ENCODE data around the gene PIK3C2A. TPM values are rescaled to one million over a fixed set of nuclear protein-coding genes. Genes with fewer than 3 reads are reported as not detected.

PIK3C2A gene
- total RNA-seq, 1 donor from 2014 or later, result 96.0 TPM

DNA sequence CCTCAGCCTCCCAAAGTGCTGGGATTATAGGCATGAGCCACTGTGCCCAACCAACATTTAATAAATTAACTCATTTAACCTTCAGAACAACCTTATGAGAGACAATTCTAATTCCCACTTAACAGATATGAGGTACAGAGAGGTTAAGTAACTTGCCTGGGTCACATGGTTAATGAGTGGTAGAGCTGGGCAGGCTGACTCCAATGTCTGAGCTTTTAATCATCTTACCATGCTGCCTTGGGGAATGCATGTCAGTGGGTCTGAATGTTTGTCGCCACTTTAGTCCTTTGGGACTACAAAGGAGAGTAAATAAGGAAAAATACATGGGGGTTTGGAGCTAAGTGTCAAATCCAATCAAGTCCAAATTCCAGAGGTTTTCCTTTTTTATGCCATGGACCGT, 11.2 kb upstream of the PIK3C2A start:
- DNase-seq (ENCODE audit: low spot score, unreplicated experiment), result no peak
- TF ChIP-seq CTCF (IDR thresholded peaks at IDR 0.05; ENCODE audit: unreplicated experiment), result no peak
- Mint-ChIP-seq H3K36me3 (ENCODE audit: insufficient read depth) (peaks cover 6% of the 10 kb centered on the region), H3K4me1 (ENCODE audit: low read depth) (peaks cover 2% of the 10 kb centered on the region), H3K9me3 (ENCODE audit: low read depth) (peaks cover 3% of the 10 kb centered on the region), H3K4me3 (ENCODE audit: low read depth) (no peak overlapping the region), H3K27me3 (no peaks in the 10 kb centered on the region), H3K27ac (no peak overlapping the region)

DNA sequence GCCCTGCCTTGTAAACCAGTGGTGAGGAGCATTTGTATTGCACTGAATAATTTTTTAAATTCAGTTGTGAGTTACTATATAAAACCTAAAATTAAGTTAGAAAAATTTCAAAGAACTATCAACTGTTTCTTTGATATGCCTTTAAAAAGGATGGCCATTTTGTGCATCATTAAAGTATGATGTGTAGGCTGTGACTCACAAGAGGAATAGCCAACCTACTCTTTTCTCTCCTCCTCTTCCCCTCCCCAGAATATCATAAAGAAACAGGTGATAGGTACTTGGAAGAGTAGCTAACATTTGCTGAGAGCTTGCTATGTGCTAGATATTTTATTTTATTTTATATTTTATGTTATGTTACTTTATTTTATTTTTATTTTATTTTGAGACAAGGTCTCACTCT, 10.6 kb upstream of the PIK3C2A start:
- no peak overlapping the region for H3K27ac Mint-ChIP-seq
- DNase-seq (ENCODE audit: low spot score, unreplicated experiment), result no peak
- no peak overlapping the region for H3K4me3 Mint-ChIP-seq (ENCODE audit: low read depth)
- TF ChIP-seq CTCF (IDR thresholded peaks at IDR 0.05; ENCODE audit: unreplicated experiment), result no peak
- H3K36me3 Mint-ChIP-seq (ENCODE audit: insufficient read depth), result peaks cover 10% of the 10 kb centered on the region
- H3K27me3 Mint-ChIP-seq, result no peaks in the 10 kb centered on the region
- peaks cover 2% of the 10 kb centered on the region for H3K4me1 Mint-ChIP-seq (ENCODE audit: low read depth)
- peaks cover 3% of the 10 kb centered on the region for H3K9me3 Mint-ChIP-seq (ENCODE audit: low read depth)

DNA sequence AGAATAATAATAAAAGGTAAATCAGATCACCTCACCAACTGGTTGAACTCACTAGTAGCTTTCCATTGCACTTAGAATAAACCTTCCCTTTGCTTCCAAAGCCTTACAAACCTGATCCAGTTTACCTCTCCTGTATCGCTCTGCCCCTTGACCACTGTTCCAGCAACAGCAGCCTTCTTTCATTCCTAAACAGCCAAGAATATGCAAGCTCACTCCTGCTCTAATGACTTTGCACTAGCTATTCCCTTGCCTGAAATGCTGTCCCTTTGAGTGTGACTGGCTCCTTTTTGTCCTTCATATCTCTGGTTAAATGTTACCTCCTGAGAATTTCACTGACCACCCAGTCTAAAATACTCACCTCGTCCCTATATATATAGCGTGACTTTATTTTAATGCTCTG, 9.6 kb upstream of the PIK3C2A start:
- H3K4me1 Mint-ChIP-seq (ENCODE audit: low read depth), result peaks cover 4% of the 10 kb centered on the region
- H3K27me3 Mint-ChIP-seq, result no peaks in the 10 kb centered on the region
- H3K36me3 Mint-ChIP-seq (ENCODE audit: insufficient read depth), result peaks cover 16% of the 10 kb centered on the region
- H3K4me3 Mint-ChIP-seq (ENCODE audit: low read depth), result no peak overlapping the region
- peaks cover 9% of the 10 kb centered on the region for H3K9me3 Mint-ChIP-seq (ENCODE audit: low read depth)
- H3K27ac Mint-ChIP-seq, result no peak overlapping the region
- no peak for TF ChIP-seq CTCF (IDR thresholded peaks at IDR 0.05; ENCODE audit: unreplicated experiment)
- no peak for DNase-seq (ENCODE audit: low spot score, unreplicated experiment)

DNA sequence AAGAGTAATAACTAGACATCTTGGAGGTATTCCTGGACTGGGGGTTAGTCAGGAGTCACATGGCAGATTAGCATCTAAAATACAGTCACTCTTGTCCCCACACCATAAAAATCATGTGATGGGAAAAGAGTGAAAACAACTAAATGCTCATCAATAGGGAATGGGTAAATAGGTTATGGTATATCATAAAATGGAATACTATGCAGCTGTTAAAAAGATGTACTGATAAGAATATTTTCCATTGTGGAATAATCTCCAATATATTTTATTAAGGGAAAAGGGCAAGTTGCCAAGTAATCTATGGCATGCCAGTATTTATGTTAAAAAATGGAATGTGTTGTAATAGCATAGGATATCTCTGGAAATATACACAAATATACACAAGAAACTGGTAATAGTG, 6.6 kb upstream of the PIK3C2A start:
- Mint-ChIP-seq H3K36me3 (ENCODE audit: insufficient read depth) (peaks cover 16% of the 10 kb centered on the region), H3K27ac (no peak overlapping the region), H3K4me3 (ENCODE audit: low read depth) (no peak overlapping the region), H3K27me3 (no peaks in the 10 kb centered on the region), H3K9me3 (ENCODE audit: low read depth) (peaks cover 9% of the 10 kb centered on the region), H3K4me1 (ENCODE audit: low read depth) (peaks cover 12% of the 10 kb centered on the region)
- no peak for TF ChIP-seq CTCF (IDR thresholded peaks at IDR 0.05; ENCODE audit: unreplicated experiment)
- no peak for DNase-seq (ENCODE audit: low spot score, unreplicated experiment)

GRCh38 chr11:17211286-17211685, 3.5 kb upstream of the PIK3C2A start:
- peaks cover 26% of the 10 kb centered on the region for H3K4me1 Mint-ChIP-seq (ENCODE audit: low read depth)
- H3K27me3 Mint-ChIP-seq, result no peaks in the 10 kb centered on the region
- H3K9me3 Mint-ChIP-seq (ENCODE audit: low read depth), result peaks cover 9% of the 10 kb centered on the region
- H3K27ac Mint-ChIP-seq, result no peak overlapping the region
- no peak for TF ChIP-seq CTCF (IDR thresholded peaks at IDR 0.05; ENCODE audit: unreplicated experiment)
- peaks cover 16% of the 10 kb centered on the region for H3K36me3 Mint-ChIP-seq (ENCODE audit: insufficient read depth)
- no peak overlapping the region for H3K4me3 Mint-ChIP-seq (ENCODE audit: low read depth)
- no peak for DNase-seq (ENCODE audit: low spot score, unreplicated experiment)

All from progenitor cell of endocrine pancreas (in vitro differentiated cells).